ACHN (cell line): ENCODE data around the gene ZHX3.

Source experiments
- DNase-seq: peaks from one replicate; pipeline ENCODE4 v3.0.0-alpha.2; 2015
- in situ Hi-C: cut with HindIII; loops from 2 replicates; pipeline ENCODE4 v1.10.0; 2017; ENCODE audit warnings: low sequenced_read_pairs, low pct_ligation_motif_present, low pct_unique_long_range_greater_than_20kb

Gene ZHX3

DNA sequence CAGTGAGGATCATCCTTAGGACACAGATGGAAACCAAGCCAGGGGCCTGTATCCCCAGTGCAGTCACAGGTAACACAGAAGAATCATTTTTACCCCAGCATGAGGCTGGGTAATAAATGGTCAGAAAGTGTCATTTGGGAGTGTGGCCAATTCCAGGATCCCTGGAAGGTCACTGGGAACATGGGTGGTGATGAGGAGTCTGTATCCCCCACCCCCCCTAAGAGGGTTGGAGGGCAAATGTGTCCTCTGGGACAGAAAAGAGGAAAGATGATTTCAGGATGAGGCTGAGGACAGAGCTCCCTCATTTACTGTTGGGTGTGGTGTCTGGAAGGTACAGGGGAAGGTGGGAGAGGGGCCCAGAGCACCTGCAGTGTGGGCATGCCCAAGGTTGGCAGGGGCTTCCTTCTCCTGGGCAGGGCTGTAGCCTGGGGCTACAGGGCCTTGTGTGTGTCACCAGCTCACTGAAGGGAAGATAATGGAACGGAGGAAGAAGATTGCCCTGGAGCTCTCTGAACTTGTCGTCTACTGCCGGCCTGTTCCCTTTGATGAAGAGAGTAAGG is 145.7 kb downstream of the ZHX3 start:
- in situ Hi-C loops: no loop called here
- DNase-seq: no peak

DNA sequence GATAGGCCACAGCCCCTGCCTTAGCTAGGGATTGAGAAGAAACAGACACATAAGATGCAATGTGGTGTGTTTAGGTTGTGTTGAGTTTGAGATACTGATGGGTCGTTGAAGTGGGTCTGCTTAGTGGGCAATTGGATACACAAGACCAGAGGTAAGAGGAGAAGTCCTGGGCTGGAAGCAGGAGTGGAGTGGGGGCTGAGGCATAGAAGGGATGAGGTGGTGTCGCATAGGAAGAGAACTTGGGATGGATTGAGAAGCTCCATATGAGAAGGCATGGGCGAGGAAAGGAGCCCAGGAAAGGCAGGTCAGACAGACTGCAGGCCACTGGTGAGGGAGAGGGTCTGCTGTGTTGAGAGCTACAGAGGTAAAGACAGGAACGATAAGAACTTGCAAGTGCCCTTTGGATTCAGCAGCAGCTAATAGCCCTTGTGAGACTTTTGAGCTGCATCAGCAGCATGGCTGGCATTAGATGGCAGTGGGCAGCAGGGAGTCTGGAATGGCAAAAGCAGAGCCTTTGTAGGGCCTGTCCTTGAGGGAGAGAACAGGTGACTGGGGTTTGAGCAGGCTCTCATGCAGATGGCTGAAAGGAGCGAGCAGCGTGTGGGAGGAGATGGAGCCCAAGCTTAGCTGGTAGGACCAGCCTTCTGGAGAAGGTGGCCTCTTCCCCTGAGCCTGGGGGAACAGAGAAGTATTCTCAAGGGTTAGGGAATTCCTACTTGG is 147.0 kb downstream of the ZHX3 start:
- in situ Hi-C loops: no loop called here
- no peak for DNase-seq

DNA sequence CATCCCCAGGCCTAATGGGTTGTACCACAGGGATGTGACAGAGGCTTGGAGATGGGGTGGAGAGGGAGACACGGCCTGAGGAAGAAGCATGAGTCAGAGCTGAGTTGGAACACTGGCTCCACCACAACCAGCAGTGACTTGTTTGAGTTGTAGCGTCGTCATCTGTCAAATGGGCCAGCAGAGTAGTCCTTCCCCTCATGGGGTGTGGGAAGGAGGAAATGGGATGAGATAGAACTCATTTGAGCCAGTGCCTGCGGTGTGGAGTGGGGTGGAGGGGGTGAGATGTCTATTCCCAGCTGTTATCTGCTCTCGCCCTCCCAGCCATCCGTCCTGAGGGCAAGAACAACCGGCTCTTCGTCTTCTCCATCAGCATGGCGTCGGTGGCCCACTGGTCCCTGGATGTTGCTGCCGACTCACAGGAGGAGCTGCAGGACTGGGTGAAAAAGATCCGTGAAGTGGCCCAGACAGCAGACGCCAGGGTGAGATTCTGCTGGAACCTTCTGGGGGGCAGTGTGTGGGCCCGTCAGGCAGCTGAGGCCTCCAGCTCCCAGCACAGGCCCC is 147.7 kb downstream of the ZHX3 start:
- in situ Hi-C loops: no loop called here
- no peak for DNase-seq

DNA sequence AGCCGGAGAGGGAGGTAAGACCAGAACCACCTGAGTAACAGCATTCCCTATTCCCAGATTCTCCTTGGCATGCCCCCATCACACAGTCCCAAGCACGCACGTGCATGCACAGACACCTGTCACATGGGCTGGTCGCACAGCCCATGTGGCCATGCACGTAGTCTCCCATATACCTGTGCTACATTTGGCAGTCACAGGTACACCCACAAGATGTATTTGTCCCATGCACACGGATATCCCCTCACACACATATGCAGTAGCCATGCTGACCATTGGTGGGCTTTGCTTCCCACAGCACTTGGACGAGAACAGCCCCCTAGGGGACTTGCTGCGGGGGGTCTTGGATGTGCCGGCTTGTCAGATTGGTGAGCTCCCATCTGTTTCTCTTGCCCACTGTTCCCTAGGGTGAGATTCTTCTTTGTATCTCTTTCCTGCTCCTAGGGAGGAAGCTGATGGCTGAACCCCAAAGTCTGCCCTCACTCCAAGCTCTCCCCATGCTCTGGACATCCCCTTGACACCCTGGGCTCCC is 148.3 kb downstream of the ZHX3 start:
- in situ Hi-C loops: no loop called here
- DNase-seq: no peak

DNA sequence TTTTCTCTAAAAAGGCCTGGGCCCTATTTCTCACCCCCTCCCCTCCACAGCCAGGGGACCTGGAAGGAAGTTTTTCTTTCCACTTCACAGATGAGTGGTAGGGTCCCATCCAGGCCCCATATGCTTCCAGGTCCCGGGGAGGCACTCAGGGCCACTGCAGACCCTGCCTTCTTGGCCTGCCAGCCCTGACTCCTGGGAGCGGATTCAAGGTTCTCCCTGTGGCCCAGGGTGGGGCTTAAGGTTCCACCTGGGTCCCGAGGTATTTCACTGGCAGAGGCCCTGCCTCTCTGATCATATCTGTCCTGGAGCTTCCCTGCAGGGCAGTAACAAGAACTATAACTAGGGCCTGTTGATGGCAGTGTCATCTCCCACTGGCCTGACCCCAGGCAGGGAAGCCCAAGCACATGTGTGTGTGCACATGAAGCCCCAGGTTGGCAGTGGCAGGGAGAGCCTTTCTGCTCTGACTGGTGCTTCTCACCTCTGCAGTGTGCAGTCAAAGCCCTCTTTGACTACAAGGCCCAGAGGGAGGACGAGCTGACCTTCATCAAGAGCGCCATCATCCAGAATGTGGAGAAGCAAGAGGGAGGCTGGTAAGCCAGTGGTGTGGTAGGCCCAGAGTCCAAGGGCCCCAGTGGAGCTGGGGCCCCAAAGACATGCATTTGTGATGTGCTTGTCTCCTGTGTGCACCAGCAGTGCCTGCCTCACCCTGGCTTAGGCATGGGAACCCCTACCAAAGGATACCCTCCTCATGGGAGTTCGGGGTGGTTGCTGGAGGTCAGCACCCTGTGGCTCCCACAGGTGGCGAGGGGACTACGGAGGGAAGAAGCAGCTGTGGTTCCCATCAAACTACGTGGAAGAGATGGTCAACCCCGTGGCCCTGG is 149.0 kb downstream of the ZHX3 start:
- in situ Hi-C loops: no loop called here
- no peak for DNase-seq

DNA sequence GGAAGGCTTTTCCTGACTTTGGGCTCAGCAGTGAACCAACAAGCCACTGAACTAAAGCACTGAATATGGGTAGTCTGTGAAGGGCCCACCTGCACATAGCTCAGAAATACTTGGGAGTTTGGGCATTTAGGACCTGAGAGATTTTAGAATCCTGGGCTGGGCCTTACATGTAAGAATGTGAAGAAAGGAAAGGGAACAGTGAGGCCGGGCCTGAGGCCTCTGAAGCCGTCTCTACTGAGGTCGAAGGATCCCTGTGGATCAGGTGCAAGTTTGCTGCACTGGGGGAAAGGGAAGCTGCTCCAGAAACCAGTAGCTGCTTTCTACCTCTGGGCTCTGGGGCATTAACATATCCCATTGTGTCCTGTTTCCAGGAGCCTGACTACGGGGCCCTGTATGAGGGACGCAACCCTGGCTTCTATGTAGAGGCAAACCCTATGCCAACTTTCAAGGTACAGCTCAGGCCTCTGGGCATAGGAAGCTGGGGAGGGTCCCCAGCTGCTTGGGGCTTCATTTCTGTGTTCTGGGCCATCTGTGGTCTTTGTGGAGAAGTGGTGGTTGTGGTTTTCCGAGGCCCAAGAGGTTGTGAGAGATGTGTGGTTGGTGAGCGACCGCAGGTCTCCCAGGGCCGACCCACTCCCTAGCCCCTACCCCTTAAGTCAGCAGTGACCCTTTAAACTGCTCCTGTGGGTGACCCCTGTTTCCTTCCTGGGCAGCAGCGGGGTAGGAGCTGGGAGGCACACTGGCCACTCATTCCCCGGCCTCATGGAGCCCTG is 149.9 kb downstream of the ZHX3 start:
- no peak for DNase-seq
- in situ Hi-C loops: no loop called here

DNA sequence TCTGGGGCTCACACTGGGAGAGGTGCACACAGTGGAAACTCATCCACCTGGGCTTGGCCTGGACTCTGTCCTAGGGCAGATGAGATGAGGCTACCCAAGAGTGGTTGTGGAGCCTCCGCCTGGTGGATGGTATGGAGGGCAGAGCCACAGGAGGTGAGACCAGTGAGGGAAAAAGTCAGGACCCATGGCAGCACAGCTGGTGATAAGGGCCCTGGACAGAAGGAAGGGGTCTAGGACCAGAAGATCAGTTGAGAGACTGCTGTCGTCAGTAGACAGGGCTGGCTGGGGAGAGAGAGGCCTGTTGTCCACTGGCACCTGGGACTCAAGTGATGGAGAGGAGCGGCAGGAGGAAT is 150.4 kb downstream of the ZHX3 start:
- in situ Hi-C loops: no loop called here
- no peak for DNase-seq

DNA sequence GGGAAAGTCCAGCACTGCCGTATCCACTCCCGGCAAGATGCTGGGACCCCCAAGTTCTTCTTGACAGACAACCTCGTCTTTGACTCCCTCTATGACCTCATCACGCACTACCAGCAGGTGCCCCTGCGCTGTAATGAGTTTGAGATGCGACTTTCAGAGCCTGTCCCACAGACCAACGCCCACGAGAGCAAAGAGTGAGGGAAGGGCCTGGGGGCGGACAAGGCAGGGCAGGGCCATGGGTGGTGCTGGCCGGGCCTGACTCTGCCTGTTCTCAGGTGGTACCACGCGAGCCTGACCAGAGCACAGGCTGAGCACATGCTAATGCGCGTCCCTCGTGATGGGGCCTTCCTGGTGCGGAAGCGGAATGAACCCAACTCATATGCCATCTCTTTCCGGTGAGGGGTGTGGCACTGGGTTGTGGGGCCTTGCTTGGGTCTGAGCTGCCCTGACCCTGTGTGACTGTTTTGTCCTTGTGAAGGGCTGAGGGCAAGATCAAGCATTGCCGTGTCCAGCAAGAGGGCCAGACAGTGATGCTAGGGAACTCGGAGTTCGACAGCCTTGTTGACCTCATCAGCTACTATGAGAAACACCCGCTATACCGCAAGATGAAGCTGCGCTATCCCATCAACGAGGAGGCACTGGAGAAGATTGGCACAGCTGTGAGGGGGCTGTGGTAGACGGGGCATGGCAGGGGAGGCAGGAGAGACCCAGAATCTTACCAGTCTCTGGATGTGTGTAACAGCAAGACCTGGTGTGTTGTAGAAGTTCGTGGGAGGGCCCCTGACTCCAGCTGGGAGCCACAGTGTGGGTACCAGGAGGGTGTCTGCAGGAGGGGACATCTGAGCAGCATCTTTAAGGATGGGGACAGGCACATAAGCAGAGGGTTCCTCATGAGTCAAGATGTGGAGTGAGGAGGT is 151.1 kb downstream of the ZHX3 start:
- no peak for DNase-seq
- in situ Hi-C loops: no loop called here

DNA sequence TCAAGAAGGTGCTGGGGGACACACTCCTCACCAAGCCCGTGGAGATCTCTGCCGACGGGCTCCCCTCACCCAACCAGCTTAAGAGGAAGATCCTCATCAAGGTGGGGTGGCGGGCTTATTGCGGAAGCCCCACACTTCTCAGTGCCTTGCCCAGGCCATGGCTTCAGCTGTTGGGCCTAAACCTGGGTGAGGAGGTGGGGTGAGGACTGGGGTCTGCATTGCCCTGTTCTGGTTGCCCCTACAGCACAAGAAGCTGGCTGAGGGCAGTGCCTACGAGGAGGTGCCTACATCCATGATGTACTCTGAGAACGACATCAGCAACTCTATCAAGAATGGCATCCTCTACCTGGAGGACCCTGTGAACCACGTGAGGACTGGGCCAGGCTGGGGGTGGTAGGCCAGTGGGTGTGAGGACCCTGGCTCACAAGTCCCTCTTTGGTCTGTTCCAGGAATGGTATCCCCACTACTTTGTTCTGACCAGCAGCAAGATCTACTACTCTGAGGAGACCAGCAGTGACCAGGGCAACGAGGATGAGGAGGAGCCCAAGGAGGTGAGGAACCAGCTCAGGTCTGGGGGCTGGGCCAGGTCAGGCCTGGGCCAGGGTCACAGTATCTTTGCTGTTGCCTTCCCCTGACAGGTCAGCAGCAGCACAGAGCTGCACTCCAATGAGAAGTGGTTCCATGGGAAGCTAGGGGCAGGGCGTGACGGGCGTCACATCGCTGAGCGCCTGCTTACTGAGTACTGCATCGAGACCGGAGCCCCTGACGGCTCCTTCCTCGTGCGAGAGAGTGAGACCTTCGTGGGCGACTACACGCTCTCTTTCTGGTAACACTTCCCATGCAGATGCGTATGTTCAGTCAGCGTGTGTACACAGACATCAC is 152.3 kb downstream of the ZHX3 start:
- in situ Hi-C loops: no loop called here
- no peak for DNase-seq

DNA sequence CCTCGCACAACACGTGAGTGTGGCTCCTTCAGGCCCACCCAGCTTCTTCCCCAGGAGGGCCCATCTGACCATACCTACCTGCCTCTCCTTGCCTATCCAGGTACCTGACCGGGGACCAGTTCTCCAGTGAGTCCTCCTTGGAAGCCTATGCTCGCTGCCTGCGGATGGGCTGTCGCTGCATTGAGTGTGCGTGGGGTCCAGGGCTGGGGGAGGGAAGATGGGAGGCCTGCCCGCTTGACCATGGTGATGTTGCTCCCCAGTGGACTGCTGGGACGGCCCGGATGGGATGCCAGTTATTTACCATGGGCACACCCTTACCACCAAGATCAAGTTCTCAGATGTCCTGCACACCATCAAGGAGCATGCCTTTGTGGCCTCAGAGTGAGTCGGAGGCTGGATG is 153.7 kb downstream of the ZHX3 start:
- in situ Hi-C loops: no loop called here
- DNase-seq: no peak

DNA sequence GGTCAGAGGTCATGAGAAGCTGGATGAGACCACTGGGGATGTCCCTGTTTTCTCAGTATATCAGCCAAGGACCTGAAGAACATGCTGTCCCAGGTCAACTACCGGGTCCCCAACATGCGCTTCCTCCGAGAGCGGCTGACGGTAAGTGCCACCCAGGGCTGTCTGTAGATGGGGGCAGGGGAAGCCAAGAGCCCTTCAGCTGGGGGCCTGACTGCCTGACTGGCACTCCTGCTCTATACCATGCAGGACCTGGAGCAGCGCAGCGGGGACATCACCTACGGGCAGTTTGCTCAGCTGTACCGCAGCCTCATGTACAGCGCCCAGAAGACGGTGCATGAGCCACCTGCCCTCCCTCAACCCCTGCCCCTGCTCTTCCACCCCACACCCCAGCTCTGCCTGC is 155.1 kb downstream of the ZHX3 start:
- in situ Hi-C loops: no loop called here
- no peak for DNase-seq

DNA sequence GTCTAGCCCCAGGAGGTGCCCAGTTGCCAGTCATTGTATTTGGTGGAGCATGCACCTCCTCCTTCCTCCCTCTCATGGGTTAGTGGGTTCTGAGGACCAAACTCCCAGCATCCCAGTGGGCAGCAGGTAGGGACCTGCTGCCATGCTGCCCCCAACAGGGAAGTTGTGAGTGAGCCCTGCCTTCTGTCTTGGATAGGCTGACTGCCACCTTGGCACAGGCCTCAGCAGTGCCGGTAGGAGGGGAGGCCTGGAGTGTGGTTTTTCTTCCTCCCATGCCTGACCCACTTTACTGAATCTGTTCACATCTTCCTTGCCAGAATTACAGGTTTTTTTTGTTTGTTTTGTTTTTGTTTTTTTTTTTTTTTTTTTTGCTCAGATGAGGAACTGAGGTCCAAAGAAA is 155.6 kb downstream of the ZHX3 start:
- DNase-seq: no peak
- in situ Hi-C loops: no loop called here

DNA sequence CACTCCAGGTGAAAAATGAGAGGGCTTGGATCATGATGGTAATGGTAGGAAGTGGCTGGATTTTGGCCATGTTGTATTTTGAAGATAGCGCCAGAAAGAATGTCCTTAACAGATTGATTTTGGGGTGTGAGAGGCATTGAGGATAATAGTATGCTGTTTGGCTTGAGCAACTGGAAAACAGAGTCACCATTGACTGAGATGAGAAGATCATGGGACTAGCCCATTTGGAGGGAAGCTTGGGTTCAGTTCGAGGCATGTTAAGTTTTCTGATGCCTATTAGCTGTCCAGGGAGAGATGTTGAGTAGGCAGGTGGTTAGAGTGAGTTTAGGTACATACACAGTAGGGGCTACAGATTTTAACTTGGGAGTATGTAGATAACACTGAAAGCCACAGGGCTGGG is 156.8 kb downstream of the ZHX3 start:
- DNase-seq: no peak
- in situ Hi-C loops: no loop called here

DNA sequence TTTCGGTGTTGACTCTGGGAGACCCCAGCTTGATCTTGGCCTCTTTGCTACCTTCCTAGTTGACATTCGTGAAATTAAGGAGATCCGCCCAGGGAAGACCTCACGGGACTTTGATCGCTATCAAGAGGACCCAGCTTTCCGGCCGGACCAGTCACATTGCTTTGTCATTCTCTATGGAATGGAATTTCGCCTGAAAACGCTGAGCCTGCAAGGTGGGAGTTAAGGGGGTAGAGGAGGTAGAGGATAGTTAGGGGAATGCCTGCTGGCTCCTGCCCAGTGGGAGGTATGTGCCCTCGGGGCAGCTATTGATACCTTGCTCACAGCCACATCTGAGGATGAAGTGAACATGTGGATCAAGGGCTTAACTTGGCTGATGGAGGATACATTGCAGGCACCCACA is 158.0 kb downstream of the ZHX3 start:
- in situ Hi-C loops: no loop called here
- DNase-seq: no peak

DNA sequence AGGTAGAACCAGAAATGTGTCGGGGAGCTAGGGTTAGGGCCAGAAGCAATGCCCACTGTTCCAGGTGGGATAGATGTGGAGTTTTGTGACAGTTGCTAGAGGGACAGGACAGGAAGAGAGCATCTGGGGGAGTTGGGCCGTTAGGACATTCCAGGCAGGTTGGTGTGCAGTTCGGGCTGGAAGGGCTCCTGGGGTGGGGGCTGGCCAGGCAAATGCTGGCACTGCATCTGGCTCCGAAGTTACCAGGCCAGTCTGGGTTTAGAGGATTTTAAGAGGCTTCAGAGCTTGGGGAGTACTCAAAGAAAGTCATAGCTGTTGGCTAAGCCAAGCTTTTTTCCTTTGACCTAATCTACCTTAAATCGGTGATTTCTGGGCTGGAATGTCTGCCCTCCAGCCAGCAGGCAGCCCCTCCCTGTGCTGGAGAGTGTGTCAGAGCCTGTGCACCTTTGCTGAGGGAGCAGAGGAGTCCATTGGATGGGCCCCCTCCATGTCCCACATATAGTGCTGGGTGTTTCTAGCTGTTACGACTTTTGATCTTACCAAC is 159.4 kb downstream of the ZHX3 start:
- in situ Hi-C loops: no loop called here
- no peak for DNase-seq

DNA sequence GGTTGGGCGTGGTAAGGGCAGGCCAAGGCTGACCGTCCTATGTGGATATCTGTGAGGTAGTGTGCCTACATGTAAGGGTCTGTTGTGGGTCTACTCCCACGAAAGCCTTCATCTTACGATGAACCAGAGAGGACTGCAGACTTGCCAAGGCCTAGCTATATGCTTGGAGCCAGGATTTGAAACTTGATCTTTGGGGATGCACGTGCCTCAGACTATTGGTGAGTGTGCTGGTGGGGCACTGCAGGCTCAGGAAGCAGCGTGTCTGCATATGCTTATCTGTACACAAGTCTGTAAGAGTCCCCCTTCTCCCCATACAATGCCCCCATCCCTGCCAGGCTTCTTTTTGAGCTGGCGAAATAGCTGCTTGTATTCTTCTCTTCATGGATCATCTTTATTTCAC is 162.3 kb downstream of the ZHX3 start:
- no peak for DNase-seq
- in situ Hi-C loops: no loop called here
